HepG2 (cell line): ENCODE results near the gene OTOL1. TPM values are rescaled to one million over a fixed set of nuclear protein-coding genes. Genes with fewer than 3 reads are reported as not detected.

Experiments used
- ATAC-seq: fragments of 200-7000 bp; cut with Tn5 transposase; 3 replicates; pipeline ENCODE4 v1.9.1; 2020; ENCODE audit warnings: mild to moderate bottlenecking, moderate library complexity
- BruUV-seq: library from RNA; stranded (reverse); fragments of 400-500 nt; replicated peaks from 2 replicates; lab custom pipeline; 2021; lab: Mats Ljungman, UMichigan
- CTCF ChIA-PET: fragments of 300-600 bp; formaldehyde crosslinking; extraction: SDS; loops from one replicate; lab custom pipeline; 2021; ENCODE audit warnings: low total read pairs, inconsistent platforms, low intra/inter-chr PET ratio; lab: Yijun Ruan, JAX
- POLR2A ChIA-PET: fragments of 350-600 bp; sonication (Branson Sonifier 250); formaldehyde crosslinking; loops from one replicate; lab custom pipeline; 2020; ENCODE audit warnings: antibody characterized with exemption, inconsistent platforms; lab: Yijun Ruan, JAX
- DNase-seq: peaks from one replicate; pipeline ENCODE4 v3.0.0-alpha.2; 2015; ENCODE audit warnings: low spot score
- FAIRE-seq: peaks from 3 replicates; lab custom pipeline; 2011; peaks lifted over from hg19 to GRCh38; lab: Jason Lieb, UNC
- H2AFZ ChIP-seq: one replicate; pipeline ENCODE4 v1.6.1; 2011; ENCODE audit warnings: low read length, inconsistent platforms
- H3K27ac ChIP-seq: fragments of 300-600 bp; 3 replicates; pipeline ENCODE4 v1.8.0; 2011; ENCODE audit warnings: mixed run types, mild to moderate bottlenecking, mixed read lengths, low read length, inconsistent platforms; ENCODE audit not compliant: insufficient read depth; ENCODE audit errors: extremely low read length
- H3K27me3 ChIP-seq, 2 experiments: fragments of 200-600 bp in 1 of 2; 2 replicates in 1 of 2; 3 replicates in 1 of 2; pipeline versions ENCODE4 v1.6.0 to v1.8.0; 2011; ENCODE audit warnings: low read length in 2 of 2, mild to moderate bottlenecking in 2 of 2, moderate library complexity in 2 of 2, inconsistent platforms in 1 of 2; ENCODE audit not compliant: insufficient read depth in 2 of 2, control insufficient read depth in 1 of 2
- H3K36me3 ChIP-seq, 2 experiments: fragments of 200-600 bp in 1 of 2; replicated peaks in 1 of 2; 2 replicates in 1 of 2; 3 replicates in 1 of 2; pipeline versions ENCODE4 v1.5.1 to v1.8.0; 2011; ENCODE audit warnings: low read length in 2 of 2, inconsistent platforms in 1 of 2; ENCODE audit not compliant: insufficient read depth in 2 of 2, control insufficient read depth in 1 of 2
- H3K4me1 ChIP-seq: 2 replicates; pipeline ENCODE4 v1.5.1; 2012; ENCODE audit warnings: low read length, inconsistent platforms; ENCODE audit not compliant: insufficient read depth
- H3K4me2 ChIP-seq: 2 replicates; pipeline ENCODE4 v1.6.0; 2011; ENCODE audit warnings: low read depth, low read length, inconsistent platforms
- H3K4me3 ChIP-seq, 3 experiments: fragments of 200-600 bp in 1 of 3; sonication (generic), shearing (Covaris generic) in 1 of 3; replicated peaks in 1 of 3; 2 replicates each; pipeline ENCODE4 v1.5.1; 2011 to 2016; ENCODE audit warnings: low read length in 3 of 3, inconsistent platforms in 2 of 3, low read depth in 2 of 3, mild to moderate bottlenecking in 2 of 3, control low read depth in 1 of 3, mixed read lengths in 1 of 3; ENCODE audit not compliant: insufficient read depth in 1 of 3
- H3K79me2 ChIP-seq: one replicate; pipeline ENCODE4 v1.6.1; 2011; ENCODE audit warnings: low read length, inconsistent platforms; ENCODE audit not compliant: insufficient read depth
- H3K9ac ChIP-seq: 2 replicates; pipeline ENCODE4 v1.6.0; 2011; ENCODE audit warnings: mild to moderate bottlenecking, low read depth, low read length, inconsistent platforms; ENCODE audit not compliant: insufficient read depth
- H3K9me3 ChIP-seq: 2 replicates; pipeline ENCODE4 v1.5.1; 2012; ENCODE audit warnings: mild to moderate bottlenecking, low read length
- H4K20me1 ChIP-seq: 2 replicates; pipeline ENCODE4 v1.6.0; 2011; ENCODE audit warnings: inconsistent platforms, mild to moderate bottlenecking, low read length, moderate library complexity; ENCODE audit not compliant: insufficient read depth
- AKNA ChIP-seq: sonication (generic); formaldehyde crosslinking; IDR thresholded peaks from 2 replicates; pipeline ENCODE4 v1.4.0; 2020; ENCODE audit warnings: missing genetic modification reagents, borderline replicate concordance
- CERS6 ChIP-seq: sonication (generic); formaldehyde crosslinking; IDR thresholded peaks from 2 replicates; pipeline ENCODE4 v1.5.0; 2020; ENCODE audit warnings: missing genetic modification reagents
- CSRNP2 ChIP-seq: sonication (generic); formaldehyde crosslinking; conservative IDR thresholded peaks from 2 replicates; pipeline ENCODE4 v1.8.0; 2022; ENCODE audit warnings: low read depth, missing genetic modification reagents
- MBNL3 ChIP-seq: fragments of 250-450 bp; sonication (Bioruptor Pico); conservative IDR thresholded peaks from 2 replicates; pipeline ENCODE4 v1.8.0; 2022; ENCODE audit warnings: mild to moderate bottlenecking, inconsistent platforms
- PCBP2 ChIP-seq: fragments of 200-400 bp; formaldehyde crosslinking; optimal IDR thresholded peaks from 2 replicates; pipeline ENCODE3; 2018; ENCODE audit warnings: low read length, low read depth; ENCODE audit not compliant: poor library complexity, severe bottlenecking
- RAD51 ChIP-seq: fragments of 450-650 bp; IDR thresholded peaks from 2 replicates; pipeline ENCODE4 v1.6.1; 2016; ENCODE audit warnings: borderline replicate concordance
- YY1 ChIP-seq: IDR thresholded peaks from 2 replicates; pipeline ENCODE4 v1.6.1; 2011; ENCODE audit warnings: low read length, low read depth, moderate library complexity, mild to moderate bottlenecking; ENCODE audit not compliant: insufficient read depth, insufficient replicate concordance
- ZNF501 ChIP-seq: sonication (generic); formaldehyde crosslinking; IDR thresholded peaks from 2 replicates; pipeline ENCODE4 v1.5.1; 2020; ENCODE audit warnings: mild to moderate bottlenecking, moderate library complexity, missing genetic modification reagents
- ZNF788 ChIP-seq: sonication (generic); formaldehyde crosslinking; IDR thresholded peaks from 2 replicates; pipeline ENCODE4 v1.5.0; 2020; ENCODE audit warnings: mild to moderate bottlenecking, missing genetic modification reagents, borderline replicate concordance
- WGBS: methylation state at CpG from one replicate; pipeline ENCODE4 v1.1.6; 2017; ENCODE audit warnings: low lambda C conversion rate; 5-methylcytosine and 5-hydroxymethylcytosine counted together
- in situ Hi-C: cut with HindIII; loops from 2 replicates; pipeline ENCODE4 v1.10.0; 2017; ENCODE audit warnings: low pct_unique_long_range_greater_than_20kb; ENCODE audit not compliant: extremely low pct_ligation_motif_present
- intact Hi-C: fragments of 100-400 bp; cut with micrococcal nuclease; formaldehyde crosslinking; loops from one replicate; pipeline ENCODE4 v1.10.0; 2022; ENCODE audit not compliant: unreplicated experiment
- polyA plus RNA-seq, 8 experiments: library from polyadenylated mRNA; depleted of rRNA in 3 of 8; stranded (reverse) in 7 of 8; unstranded in 1 of 8; fragments of >200 nt; fragmentation: Illumina TruSeq in 4 of 8; extraction: Trizol in 4 of 8; gene quantifications; 2 replicates each; pipeline versions ENCODE4 v1.2.1 to v1.2.3, GENCODE V29; 2011 to 2016; ENCODE audit warnings: low read depth in 4 of 8, missing spikeins in 1 of 8, mixed read lengths in 1 of 8; ENCODE audit not compliant: insufficient read depth in 1 of 8
- total RNA-seq, 5 experiments: library from RNA; depleted of rRNA; stranded (reverse); fragments of >200 nt; fragmentation: Illumina TruSeq; extraction: Trizol; gene quantifications; 2 replicates each; pipeline ENCODE4 v1.2.3, GENCODE V29; 2016; ENCODE audit warnings: low read depth in 1 of 5
- TF ChIP-seq, protein P1 (sequence below): IDR thresholded peaks from 2 replicates; pipeline ENCODE4 v1.6.1; 2016
- TF ChIP-seq, protein P2 (sequence below): sonication (generic); formaldehyde crosslinking; IDR thresholded peaks from 2 replicates; pipeline ENCODE4 v1.4.0; 2020; ENCODE audit warnings: mild to moderate bottlenecking, missing genetic modification reagents

OTOL1 gene
- total and polyA plus RNA-seq, 2 of the 13 experiments (the other 11 are each of a cell fraction or from before 2014, with no cell fraction given), result not detected

DNA sequence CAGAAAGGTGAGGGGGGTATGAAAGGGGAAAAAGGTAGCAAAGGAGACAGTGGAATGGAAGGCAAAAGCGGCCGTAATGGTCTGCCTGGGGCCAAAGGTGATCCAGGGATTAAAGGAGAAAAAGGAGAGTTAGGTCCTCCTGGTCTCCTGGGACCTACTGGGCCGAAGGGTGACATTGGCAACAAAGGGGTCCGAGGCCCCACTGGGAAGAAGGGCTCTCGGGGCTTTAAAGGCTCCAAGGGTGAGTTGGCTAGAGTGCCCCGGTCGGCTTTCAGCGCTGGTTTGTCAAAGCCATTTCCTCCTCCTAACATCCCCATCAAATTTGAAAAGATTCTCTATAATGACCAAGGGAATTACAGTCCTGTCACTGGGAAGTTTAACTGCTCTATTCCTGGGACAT, 6.7 kb downstream of the OTOL1 start:
- no peak overlapping the region for H3K4me3 ChIP-seq
- 52% methylated on average over 8 of the region's 8 CpGs for WGBS
- no peaks in the 10 kb centered on the region for H3K79me2 ChIP-seq
- no peak for FAIRE-seq
- no TSS peak for BruUV-seq
- H3K27me3 ChIP-seq, result no peaks in the 10 kb centered on the region
- no peaks in the 10 kb centered on the region for H3K9me3 ChIP-seq
- in situ Hi-C loops (no loop called here), intact Hi-C loops (no loop called here)
- no peak overlapping the region for H2AFZ ChIP-seq
- no peaks in the 10 kb centered on the region for H4K20me1 ChIP-seq
- no peak overlapping the region for H3K4me2 ChIP-seq
- POLR2A ChIA-PET, result no interaction called here
- no peak overlapping the region for H3K9ac ChIP-seq
- no peak for ATAC-seq
- H3K4me1 ChIP-seq, result no peaks in the 10 kb centered on the region
- no peak for DNase-seq
- no peak overlapping the region for H3K27ac ChIP-seq
- no peaks in the 10 kb centered on the region for H3K36me3 ChIP-seq
- CTCF ChIA-PET, result no interaction called here
- TF ChIP-seq RAD51 (no peak), AKNA (CRISPR knock-in tag) (no peak), CSRNP2 (CRISPR knock-in tag) (no peak), YY1 (no peak), CERS6 (CRISPR knock-in tag) (no peak), PCBP2 (no peak), ZNF501 (CRISPR knock-in tag) (no peak), MBNL3 (CRISPR knock-in tag) (no peak), ZNF788 (CRISPR knock-in tag) (no peak)
- TF ChIP-seq, protein P1, sequence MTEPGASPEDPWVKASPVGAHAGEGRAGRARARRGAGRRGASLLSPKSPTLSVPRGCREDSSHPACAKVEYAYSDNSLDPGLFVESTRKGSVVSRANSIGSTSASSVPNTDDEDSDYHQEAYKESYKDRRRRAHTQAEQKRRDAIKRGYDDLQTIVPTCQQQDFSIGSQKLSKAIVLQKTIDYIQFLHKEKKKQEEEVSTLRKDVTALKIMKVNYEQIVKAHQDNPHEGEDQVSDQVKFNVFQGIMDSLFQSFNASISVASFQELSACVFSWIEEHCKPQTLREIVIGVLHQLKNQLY (CRISPR knock-in tag), result no peak
- TF ChIP-seq, protein P2, sequence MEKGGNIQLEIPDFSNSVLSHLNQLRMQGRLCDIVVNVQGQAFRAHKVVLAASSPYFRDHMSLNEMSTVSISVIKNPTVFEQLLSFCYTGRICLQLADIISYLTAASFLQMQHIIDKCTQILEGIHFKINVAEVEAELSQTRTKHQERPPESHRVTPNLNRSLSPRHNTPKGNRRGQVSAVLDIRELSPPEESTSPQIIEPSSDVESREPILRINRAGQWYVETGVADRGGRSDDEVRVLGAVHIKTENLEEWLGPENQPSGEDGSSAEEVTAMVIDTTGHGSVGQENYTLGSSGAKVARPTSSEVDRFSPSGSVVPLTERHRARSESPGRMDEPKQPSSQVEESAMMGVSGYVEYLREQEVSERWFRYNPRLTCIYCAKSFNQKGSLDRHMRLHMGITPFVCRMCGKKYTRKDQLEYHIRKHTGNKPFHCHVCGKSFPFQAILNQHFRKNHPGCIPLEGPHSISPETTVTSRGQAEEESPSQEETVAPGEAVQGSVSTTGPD (CRISPR knock-in tag), result no peak
